Measurements from ENCODE around the gene RHBDF1.
"Not testable (repeated sequence)": the region's sequence is repeated elsewhere in the genome, so short reads cannot be mapped to it uniquely, and the experiment has no call there.

DNA sequence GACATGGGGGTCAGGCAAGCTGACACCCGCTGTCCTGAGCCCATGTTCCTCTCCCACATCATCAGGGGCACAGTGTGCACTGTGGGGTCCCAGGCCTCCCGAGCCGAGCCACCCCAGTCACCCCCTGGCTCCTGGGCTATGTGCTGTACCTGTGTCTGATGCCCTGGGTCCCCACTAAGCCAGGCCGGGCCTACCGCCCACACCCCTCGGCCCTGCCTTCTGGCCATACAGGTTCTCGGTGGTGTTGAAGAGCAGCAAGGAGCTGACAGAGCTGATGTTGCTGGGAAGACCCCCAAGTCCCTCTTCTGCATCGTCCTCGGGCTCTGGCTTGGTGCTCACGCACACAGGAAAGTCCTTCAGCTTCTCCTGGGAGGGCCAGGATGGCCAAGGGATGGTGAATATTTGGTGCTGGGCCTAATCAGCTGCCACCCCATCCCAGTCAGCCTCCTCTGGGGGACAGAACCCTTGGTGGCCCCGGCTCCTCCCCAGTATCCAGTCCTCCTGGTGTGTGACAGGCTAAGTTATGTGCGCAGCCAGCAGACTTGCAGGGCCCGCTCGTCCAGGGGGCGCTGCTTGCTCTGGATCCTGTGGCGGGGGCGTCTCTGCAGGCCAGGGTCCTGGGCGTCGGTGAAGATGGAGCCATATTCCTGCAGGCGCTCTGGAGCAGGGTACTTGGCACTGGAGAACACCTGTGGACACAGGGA lies 55.2 kb downstream of the RHBDF1 start:
- not testable (repeated sequence) for TF ChIP-seq POLR2AphosphoS5 (IDR thresholded peaks at IDR 0.05); EP300 (IDR thresholded peaks at IDR 0.05); POLR2A (IDR thresholded peaks at IDR 0.05; ENCODE audit: low read depth)
- TF ChIP-seq, protein P1, sequence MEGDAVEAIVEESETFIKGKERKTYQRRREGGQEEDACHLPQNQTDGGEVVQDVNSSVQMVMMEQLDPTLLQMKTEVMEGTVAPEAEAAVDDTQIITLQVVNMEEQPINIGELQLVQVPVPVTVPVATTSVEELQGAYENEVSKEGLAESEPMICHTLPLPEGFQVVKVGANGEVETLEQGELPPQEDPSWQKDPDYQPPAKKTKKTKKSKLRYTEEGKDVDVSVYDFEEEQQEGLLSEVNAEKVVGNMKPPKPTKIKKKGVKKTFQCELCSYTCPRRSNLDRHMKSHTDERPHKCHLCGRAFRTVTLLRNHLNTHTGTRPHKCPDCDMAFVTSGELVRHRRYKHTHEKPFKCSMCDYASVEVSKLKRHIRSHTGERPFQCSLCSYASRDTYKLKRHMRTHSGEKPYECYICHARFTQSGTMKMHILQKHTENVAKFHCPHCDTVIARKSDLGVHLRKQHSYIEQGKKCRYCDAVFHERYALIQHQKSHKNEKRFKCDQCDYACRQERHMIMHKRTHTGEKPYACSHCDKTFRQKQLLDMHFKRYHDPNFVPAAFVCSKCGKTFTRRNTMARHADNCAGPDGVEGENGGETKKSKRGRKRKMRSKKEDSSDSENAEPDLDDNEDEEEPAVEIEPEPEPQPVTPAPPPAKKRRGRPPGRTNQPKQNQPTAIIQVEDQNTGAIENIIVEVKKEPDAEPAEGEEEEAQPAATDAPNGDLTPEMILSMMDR (IDR thresholded peaks at IDR 0.05) = not testable (repeated sequence)

Data from esophagus muscularis mucosa (tissue), 4 donors.